ENCODE data around the gene SLC25A29. TPM values are rescaled to one million over a fixed set of nuclear protein-coding genes. Genes with fewer than 3 reads are reported as not detected.

The SLC25A29 gene
- total RNA-seq, 1 donor from 2014 or later: 27.7 TPM

- intact Hi-C loops (cut with micrococcal nuclease): no loop called here
These were observed 23.4 kb downstream of the SLC25A29 start for GRCh38 chr14:100282766-100283419.

DNA sequence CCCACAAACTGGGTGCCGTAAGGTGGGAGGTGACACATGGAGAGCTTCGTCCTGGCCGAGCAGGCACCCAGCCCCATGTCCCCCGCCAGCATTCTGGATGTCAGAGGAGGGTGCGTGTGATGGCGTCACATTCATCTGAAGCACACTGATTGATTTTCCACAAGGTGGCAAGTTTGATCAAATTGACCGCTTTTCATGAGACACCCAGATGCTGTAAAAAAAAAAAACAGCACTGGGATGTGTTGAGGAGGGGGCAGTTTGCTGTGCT is 24.2 kb downstream of the SLC25A29 start:
- intact Hi-C loops (cut with micrococcal nuclease): no loop called here

- intact Hi-C loops (cut with micrococcal nuclease): no loop called here
These were observed 24.8 kb downstream of the SLC25A29 start for GRCh38 chr14:100281286-100282082.

DNA sequence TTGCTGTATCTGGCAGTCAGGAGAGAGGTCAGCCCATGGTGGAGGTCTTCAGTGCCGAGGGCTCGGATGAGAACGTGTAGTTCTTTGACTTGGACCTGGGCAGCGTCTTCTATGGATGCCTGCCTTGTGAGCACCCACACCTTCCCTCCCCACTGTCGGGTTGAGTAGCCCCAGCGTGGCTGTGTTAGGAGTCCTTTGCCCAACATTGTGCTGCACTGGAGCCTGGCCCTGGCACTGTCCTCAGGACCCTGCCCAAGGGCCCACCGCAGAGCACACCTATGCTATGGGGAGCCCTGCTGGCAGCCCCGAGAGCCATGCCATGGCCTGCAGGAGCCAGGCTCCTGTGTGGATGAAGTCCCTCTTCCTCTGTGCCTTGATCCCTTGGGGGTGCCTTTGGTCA is 26.7 kb downstream of the SLC25A29 start:
- intact Hi-C loops (cut with micrococcal nuclease): no loop called here

- intact Hi-C loops (cut with micrococcal nuclease): no loop called here
These were observed 27.1 kb downstream of the SLC25A29 start for GRCh38 chr14:100279133-100279532.

DNA sequence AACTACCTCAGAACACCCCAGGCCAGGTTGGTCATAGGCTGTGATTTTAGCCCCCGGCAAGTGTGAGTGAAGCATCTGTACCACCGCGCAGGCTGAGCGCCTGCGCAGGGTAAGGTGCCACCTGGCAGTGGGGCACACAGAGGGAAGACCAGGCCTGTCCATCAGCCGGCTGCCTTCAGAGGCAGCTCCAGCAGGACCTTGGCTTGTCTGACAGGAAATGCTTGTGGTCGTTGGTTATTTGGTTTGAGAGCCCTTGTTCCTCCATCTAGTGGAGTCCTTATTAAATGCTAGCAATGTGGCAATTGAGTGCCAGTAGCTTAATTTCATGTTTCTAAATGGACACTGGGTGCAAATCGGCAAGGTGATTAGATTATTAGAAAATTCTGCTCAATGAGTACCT is 27.5 kb downstream of the SLC25A29 start:
- intact Hi-C loops (cut with micrococcal nuclease): no loop called here

DNA sequence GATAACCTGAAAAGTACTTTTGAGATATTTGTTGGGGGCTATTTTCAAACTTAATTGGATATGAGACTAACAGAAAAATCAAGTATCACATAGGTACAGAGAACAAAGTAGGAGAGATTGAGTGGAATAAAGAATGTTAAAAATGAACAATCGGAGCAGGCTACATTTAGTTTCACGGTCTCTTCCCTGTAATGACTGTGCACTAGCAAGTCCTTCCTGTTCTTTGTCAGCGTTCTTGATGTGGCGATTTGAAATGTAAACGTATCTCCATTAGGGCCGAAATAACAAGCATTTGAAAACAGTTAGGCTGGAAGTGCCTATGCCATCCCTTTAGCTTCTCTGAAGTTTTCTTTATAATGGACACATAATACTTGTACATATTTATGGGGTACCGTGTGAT is 31.0 kb downstream of the SLC25A29 start:
- intact Hi-C loops (cut with micrococcal nuclease): no loop called here

- intact Hi-C loops (cut with micrococcal nuclease): no loop called here
These were observed 32.0 kb downstream of the SLC25A29 start for GRCh38 chr14:100274250-100274649.

- intact Hi-C loops (cut with micrococcal nuclease): no loop called here
These were observed 34.9 kb downstream of the SLC25A29 start for GRCh38 chr14:100271247-100271939.

- intact Hi-C loops (cut with micrococcal nuclease): no loop called here
These were observed 37.5 kb downstream of the SLC25A29 start for GRCh38 chr14:100268591-100269207.

GRCh38 chr14:100267990-100268389 is 38.3 kb downstream of the SLC25A29 start:
- intact Hi-C loops (cut with micrococcal nuclease): no loop called here

DNA sequence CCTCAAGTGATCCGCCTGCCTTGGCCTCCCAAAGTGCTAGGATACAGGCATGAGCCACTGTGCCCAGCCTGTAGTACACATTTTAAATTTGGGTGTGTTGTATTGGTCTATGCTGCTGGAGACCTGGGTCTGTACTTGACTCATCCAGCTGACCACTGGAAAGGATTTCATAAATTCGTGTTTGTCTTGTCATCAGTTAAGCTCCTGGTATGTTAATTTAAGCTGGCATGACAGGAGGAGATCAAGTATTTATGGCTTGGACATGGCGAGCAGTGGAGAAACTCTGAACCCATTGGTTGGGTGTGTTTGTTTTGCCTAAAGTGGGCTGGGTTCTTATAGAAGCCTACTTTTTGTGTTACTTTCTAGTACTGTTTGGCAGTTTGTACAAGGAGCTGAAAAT is 43.1 kb downstream of the SLC25A29 start:
- intact Hi-C loops (cut with micrococcal nuclease): no loop called here

DNA sequence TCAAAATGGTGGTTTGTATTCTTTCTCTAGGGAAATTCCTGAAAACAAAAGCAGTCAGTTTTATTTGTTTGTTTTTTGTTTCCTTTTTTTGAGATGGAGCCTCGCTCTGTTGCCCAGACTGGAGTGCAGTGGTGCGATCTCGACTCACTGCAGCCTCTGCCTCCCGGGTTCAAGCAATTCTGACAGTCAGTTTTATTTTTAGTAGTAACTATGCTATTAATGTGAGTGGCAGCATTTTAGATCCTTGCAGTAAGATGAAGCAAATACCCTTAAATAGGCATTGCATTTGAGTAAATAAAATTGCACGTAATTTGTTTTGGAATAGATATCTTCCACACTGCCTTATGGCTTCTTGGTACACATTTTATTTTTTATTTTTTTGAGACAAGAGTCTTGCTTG is 43.7 kb downstream of the SLC25A29 start:
- intact Hi-C loops (cut with micrococcal nuclease): no loop called here

DNA sequence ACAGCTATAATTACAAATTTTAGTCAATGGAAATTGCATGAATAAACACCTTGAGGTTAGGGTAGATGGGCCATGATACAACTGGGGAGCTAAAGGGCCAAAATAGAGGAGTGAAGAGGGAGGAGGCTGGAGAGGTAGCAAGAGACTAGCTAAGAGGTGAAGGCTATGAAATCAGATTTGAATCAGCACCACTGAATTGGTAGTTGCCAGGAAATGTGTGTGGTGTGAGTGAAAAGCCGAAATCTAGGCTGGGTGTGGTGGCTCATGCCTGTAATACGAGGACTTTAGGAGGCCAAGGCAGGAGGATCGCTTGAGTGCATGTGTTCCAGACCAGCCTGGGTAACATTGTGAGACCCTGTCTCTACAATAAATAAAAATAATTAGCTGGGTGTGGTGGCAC is 44.6 kb downstream of the SLC25A29 start:
- intact Hi-C loops (cut with micrococcal nuclease): no loop called here

DNA sequence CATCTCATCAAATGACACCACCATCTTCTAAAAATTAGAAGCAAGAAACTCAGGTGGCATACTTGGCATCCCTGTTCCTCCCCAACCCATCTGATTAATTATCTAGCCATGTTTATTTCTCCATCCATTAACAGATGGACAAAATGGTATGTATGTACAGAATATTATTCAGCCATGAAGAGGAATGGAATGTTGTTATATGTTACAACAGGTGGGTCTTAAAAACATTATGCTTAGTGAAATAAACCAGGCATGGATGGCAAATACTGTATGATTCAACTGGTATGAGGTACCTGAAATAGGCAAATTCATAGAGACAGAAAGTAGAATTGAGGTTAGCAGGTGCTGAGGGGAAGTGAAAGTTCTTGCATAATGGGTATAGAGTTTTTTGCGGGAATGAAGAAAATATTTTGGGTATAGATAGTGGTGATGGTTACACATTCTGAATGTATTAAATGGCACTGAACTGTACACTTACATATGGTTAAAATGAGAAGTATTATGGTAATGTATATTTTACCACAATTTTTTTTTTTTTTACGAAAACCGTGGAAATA is 49.8 kb downstream of the SLC25A29 start:
- intact Hi-C loops (cut with micrococcal nuclease): no loop called here

DNA sequence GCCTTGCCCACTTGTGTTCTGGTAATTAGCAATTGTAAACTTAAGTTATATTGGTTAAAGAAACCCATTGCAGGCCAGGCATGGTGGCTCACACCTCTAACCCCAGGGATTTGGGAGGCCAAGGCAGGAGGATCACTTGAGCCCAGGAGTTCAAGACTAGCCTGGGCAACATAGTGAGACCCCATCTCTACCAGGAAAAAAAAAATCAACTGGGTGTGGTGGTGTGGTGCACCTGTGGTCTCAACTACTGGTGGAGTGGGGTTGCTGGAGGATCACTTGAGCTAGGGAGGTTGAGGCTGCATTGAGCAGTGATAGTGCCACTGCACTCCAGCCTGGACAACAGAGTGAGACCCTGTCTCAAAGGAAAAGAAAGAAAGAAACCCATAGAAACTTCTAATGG is 53.6 kb downstream of the SLC25A29 start:
- intact Hi-C loops (cut with micrococcal nuclease): no loop called here

DNA sequence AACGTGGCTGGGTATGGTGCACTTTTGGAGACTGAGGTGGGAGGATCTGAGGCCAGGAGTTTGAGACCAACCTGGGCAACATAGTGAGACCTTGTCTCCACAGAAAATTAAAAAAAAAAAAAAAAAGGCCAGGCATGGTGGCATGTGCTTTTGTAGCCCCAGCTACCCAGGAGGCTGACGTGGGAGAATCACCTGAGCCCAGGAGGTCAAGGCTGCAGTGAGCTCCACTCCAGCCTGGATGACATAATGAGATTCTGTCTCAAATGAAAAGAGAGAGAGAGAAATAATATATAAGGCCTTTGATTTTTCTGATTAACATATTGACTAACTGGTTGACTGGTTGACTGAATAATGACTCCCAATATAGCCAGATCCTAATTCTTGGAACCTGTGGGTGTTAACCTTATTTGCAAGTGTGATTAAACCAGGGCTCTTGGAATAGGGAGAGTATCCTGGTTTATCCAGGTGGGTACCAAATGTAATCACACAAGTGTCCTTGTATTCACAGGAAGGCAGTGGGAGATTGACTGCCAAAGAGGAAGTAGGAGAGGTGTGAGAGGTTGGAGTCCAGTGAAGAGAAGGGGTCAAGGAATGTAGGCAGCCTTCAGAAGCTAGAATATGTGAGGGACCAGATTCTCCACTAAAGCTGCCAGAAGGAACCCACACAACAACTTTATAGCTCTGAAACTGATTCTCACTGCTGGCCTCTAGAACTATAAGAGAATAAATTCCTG is 55.3 kb downstream of the SLC25A29 start:
- intact Hi-C loops (cut with micrococcal nuclease): no loop called here

DNA sequence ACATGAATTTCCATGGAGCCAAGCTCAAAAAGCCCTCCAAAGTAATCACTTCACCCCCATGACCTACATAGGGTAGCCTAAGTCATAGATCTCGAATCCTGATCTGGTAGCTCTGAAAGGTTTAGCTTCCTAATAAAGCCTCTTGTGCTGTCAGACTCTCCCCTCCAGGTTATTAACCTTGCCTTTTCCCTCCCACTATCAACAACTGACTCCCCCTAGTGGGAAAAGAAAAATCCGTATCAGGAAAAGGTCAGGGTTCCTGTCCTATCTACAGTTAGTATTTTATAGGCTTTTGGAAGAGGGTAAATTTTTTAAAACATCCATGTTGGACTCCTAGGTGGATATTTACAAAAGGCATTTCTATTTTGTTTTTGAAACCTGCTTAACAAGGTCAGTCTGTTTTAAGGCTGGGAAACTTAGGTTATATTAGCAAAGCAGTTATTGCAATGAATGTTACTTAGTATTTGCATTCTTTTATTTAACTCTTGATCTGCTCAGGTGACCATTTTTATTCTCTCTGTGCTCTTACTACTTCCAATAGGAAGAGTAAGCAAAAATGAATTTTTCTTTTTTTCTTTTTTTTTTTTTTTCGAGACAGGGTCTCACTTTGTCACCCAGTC is 59.3 kb downstream of the SLC25A29 start:
- intact Hi-C loops (cut with micrococcal nuclease): no loop called here

DNA sequence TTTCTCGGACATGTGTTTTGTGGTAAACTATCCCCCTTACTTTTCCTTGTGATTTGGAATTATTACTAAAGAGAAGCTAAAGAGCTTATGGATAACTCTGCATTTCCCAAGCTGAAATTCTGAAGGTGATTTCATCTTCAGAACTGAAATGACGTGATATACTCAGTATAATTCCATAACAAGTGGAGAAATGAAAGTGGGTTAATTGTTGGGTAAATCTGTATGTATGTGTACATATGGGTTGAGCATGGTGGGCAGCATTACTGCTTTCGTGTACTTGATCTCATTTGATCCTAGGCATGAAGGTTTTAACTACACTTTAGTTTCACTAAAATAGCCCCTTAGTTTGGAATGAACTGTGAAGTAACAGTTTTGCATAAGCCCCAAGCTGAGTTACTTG is 63.2 kb downstream of the SLC25A29 start:
- intact Hi-C loops (cut with micrococcal nuclease): no loop called here

DNA sequence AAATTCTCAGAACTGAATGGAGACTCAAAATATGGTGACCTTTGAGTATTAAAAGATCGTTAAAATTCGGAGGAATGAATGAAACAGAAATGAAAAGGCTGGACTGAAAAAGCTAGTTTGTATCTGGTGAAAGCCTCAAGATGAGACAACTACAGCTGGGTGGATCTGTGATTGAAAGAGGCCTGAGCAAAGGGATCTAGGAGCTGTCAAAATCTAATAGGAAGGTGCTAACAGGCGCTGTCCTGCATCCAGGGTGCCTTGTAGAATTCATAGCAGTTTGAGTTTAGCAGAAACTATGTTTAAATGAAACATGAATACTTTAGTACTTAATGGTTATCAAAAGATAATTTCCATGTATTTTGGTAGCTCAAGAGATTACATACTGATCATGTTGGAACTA is 65.0 kb downstream of the SLC25A29 start:
- intact Hi-C loops (cut with micrococcal nuclease): no loop called here

All from T-helper 2 cell treated with Interferon-gamma antibody and Interleukin-4, amounts not matched to agents 100 ng/mL and 5 ng/mL, for 36 hours (primary cell).